Calu3 (cell line): ENCODE results near the gene DNAH17. TPM values are rescaled to one million over a fixed set of nuclear protein-coding genes. Genes with fewer than 3 reads are reported as not detected.

ENCODE experiments used
- BruUV-seq: library from RNA; stranded (reverse); fragments of 400-500 nt; replicated peaks from 2 replicates; lab custom pipeline; 2021; lab: Mats Ljungman, UMichigan
- CTCF ChIA-PET: fragments of 300-600 bp; sonication (Branson Sonifier 250); formaldehyde crosslinking; loops from one replicate; lab custom pipeline; 2022; ENCODE audit warnings: antibody characterized with exemption; lab: Charles Lee
- DNase-seq: peaks from one replicate; pipeline ENCODE4 v3.0.0; 2022
- H3K27ac Mint-ChIP-seq: one replicate; pipeline ENCODE4 v1.8.0; 2022; ENCODE audit warnings: mixed read lengths; ENCODE audit not compliant: unreplicated experiment
- H3K27me3 Mint-ChIP-seq: one replicate; pipeline ENCODE4 v1.8.0; 2022; ENCODE audit warnings: mixed read lengths; ENCODE audit not compliant: unreplicated experiment
- H3K36me3 Mint-ChIP-seq: one replicate; pipeline ENCODE4 v1.8.0; 2022; ENCODE audit warnings: mild to moderate bottlenecking, moderate library complexity, mixed read lengths; ENCODE audit not compliant: insufficient read depth, unreplicated experiment
- H3K4me1 Mint-ChIP-seq: one replicate; pipeline ENCODE4 v1.8.0; 2022; ENCODE audit warnings: mild to moderate bottlenecking, low read depth, mixed read lengths; ENCODE audit not compliant: unreplicated experiment
- H3K4me3 Mint-ChIP-seq: one replicate; pipeline ENCODE4 v1.8.0; 2022; ENCODE audit warnings: mild to moderate bottlenecking, low read depth, moderate library complexity, mixed read lengths; ENCODE audit not compliant: unreplicated experiment
- H3K9me3 Mint-ChIP-seq: one replicate; pipeline ENCODE4 v1.8.0; 2022; ENCODE audit warnings: low read depth, mixed read lengths; ENCODE audit not compliant: unreplicated experiment
- CTCF ChIP-seq: fragments of 200-600 bp; IDR thresholded peaks from one replicate; pipeline ENCODE4 v1.8.0; 2022; ENCODE audit warnings: antibody characterized with exemption; ENCODE audit not compliant: unreplicated experiment
- intact Hi-C: fragments of 100-400 bp; cut with micrococcal nuclease; formaldehyde crosslinking; loops from one replicate; pipeline ENCODE4 v1.10.0; 2022; ENCODE audit not compliant: unreplicated experiment
- total RNA-seq: library from RNA; stranded (reverse); gene quantifications from 2 replicates; pipeline ENCODE4 v1.2.3, GENCODE V29; 2022

DNAH17 gene
- total RNA-seq, 1 experiment from 2014 or later: 0.19 TPM

GRCh38 chr17:78400581-78401240, 176.5 kb downstream of the DNAH17 start:
- Mint-ChIP-seq H3K27me3 (no peaks in the 10 kb centered on the region), H3K9me3 (no peaks in the 10 kb centered on the region), H3K27ac (no peak overlapping the region), H3K36me3 (peaks cover 51% of the 10 kb centered on the region), H3K4me3 (no peak overlapping the region), H3K4me1 (no peaks in the 10 kb centered on the region)
- no peak for TF ChIP-seq CTCF
- no TSS peak for BruUV-seq
- intact Hi-C loops: no loop called here
- CTCF ChIA-PET: no interaction called here
- DNase-seq: no peak

DNA sequence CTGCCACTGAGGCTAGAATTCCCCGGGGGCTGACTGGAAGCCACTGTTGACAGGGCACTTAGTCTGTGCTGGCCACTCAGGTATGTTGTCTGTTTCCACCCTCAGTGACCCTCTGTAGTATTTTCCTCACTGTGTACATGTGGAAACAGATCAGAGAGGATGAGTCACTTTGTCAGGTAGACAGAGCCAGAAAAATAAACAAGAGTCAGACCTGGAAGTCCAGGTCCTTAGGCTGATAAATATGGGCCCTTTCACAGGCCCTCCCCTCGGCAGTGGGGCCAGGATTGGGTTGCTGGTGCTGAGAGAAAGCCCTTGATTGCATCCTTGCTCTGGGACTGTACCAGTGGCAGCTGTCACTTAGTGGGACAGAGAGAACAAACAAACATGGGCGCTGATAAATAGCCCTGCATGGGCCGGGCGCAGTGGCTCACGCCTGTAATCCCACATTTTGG, 177.5 kb downstream of the DNAH17 start:
- CTCF ChIA-PET: interaction anchor here (0.6 to 0.7 kb wide), 2 partner anchors 45 to 143 kb away, joined by 3 to 6 read pairs; no protein-coding TSS in a partner anchor
- no peaks in the 10 kb centered on the region for H3K9me3 Mint-ChIP-seq
- no peaks in the 10 kb centered on the region for H3K27me3 Mint-ChIP-seq
- H3K4me1 Mint-ChIP-seq: no peaks in the 10 kb centered on the region
- BruUV-seq: no TSS peak
- no peak overlapping the region for H3K27ac Mint-ChIP-seq
- peaks cover 45% of the 10 kb centered on the region for H3K36me3 Mint-ChIP-seq
- TF ChIP-seq CTCF: no peak
- H3K4me3 Mint-ChIP-seq: no peak overlapping the region
- no peak for DNase-seq
- intact Hi-C loops: no loop called here

GRCh38 chr17:78399028-78399692, 178.0 kb downstream of the DNAH17 start:
- Mint-ChIP-seq H3K27me3 (no peaks in the 10 kb centered on the region), H3K27ac (no peak overlapping the region), H3K36me3 (peaks cover 50% of the 10 kb centered on the region), H3K4me1 (no peaks in the 10 kb centered on the region), H3K9me3 (no peaks in the 10 kb centered on the region), H3K4me3 (no peak overlapping the region)
- no peak for DNase-seq
- TF ChIP-seq CTCF: no peak
- intact Hi-C loops: no loop called here
- BruUV-seq: no TSS peak
- CTCF ChIA-PET: no interaction called here

DNA sequence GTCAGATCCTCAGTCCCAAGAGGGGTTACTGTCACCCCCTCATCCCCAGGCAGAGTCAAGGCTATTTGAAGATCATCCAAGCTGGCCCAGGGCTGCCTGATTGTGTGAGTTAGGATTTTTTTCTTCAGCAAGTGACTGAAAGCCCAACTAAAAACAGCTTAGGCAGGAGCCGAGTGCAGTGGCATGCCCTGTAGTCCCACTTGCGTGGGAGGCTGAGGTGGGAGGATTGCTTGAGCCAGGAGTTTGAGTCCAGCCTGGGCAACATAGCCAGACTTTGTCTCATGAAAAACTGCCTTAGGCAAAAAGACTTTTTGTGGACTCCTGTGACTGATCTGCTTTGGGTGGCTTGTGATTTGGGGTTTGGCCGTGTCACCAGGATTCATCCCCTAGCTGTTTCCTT, 178.8 kb downstream of the DNAH17 start:
- H3K9me3 Mint-ChIP-seq: no peaks in the 10 kb centered on the region
- TF ChIP-seq CTCF: no peak
- intact Hi-C loops: no loop called here
- peaks cover 6% of the 10 kb centered on the region for H3K4me1 Mint-ChIP-seq
- H3K27me3 Mint-ChIP-seq: no peaks in the 10 kb centered on the region
- no peak overlapping the region for H3K4me3 Mint-ChIP-seq
- H3K36me3 Mint-ChIP-seq: peaks cover 51% of the 10 kb centered on the region
- CTCF ChIA-PET: no interaction called here
- no peak overlapping the region for H3K27ac Mint-ChIP-seq
- DNase-seq: no peak
- no TSS peak for BruUV-seq
